NCI-H524 (cell line): ENCODE measurements around the gene PITPNC1.

Experiments used
- DNase-seq, 2 experiments: peaks; one replicate each; lab custom pipeline; 2025; lab: John Stamatoyannopoulos, UW

Gene PITPNC1

GRCh38 chr17:67729903-67730302 is 352.8 kb downstream of the PITPNC1 start:
- DNase-seq = no peak

DNA sequence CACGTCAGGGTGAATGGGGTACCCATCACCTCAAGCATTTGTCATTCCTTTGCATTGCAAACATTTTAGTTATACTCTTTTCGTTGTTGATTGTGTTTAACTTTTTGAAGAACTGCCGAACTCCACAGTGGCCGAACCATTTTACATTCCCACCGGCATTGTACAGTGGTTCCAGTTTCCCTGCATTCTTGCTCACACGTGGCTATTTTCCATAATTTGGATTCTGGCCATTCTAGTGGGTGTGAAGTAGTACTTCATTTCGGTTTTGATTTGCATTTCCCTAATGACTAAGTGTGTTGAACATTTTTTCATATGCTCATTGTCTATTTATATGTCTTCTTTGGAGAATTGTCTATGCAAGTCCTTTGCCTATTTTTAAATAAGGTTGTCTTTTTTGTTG is 353.6 kb downstream of the PITPNC1 start:
- no peak for DNase-seq

DNA sequence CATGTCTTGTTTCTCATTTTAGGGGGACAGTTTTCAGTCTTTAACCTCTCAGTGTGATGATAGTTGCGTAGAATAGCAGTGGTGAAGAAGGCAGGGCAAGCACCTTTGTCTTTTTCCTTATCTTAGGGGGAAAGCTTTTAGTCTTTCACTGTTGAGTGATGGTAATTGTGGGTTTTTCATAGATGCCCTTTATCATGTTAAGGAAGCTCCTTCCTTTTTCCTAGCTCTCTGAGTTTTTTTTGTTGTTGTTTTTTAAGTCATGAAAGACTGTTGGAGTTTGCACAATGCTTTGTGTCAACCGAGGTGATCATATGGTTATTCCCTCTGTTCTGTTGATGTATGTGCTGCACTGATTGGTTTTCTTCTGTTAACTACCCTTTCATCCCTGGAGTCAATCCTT is 356.4 kb downstream of the PITPNC1 start:
- DNase-seq = no peak

GRCh38 chr17:67737145-67737544 is 360.1 kb downstream of the PITPNC1 start:
- DNase-seq = no peak

DNA sequence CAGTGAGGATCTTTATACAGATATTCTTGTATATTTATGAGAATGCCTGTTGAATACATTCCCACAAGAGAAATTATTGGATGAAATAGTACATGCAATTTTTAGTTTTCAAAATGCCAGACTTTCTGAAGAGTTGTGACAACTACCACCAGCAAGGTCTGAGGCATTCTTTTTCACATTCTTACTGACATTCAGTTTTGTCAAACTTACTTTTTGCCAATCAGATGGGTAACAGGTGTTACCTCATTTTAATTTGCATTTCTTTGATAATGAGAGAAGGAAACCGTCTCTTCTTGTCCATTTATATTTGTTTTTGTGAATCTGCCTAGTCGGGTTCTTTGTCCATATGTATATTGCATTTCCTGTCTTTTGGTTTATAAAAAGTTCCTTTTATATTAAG is 364.9 kb downstream of the PITPNC1 start:
- DNase-seq = no peak
